Endothelial cell of umbilical vein (primary cell): ENCODE data around the gene RBP5. TPM values are rescaled to one million over a fixed set of nuclear protein-coding genes. Genes with fewer than 3 reads are reported as not detected.

Experiments used
- BruUV-seq: library from RNA; stranded (reverse); fragments of 400-500 nt; replicated peaks from 2 replicates; lab custom pipeline; 2021; lab: Mats Ljungman, UMichigan
- CTCF ChIA-PET: fragments of 300-600, 350-600 bp; sonication (Branson Sonifier 250); formaldehyde crosslinking; loops from one replicate; lab custom pipeline; 2021; ENCODE audit warnings: antibody characterized with exemption, inconsistent platforms; lab: Charles Lee
- POLR2A ChIA-PET: fragments of 300-600, 350-600 bp; sonication (Branson Sonifier 250); formaldehyde crosslinking; loops from one replicate; lab custom pipeline; 2021; ENCODE audit warnings: antibody characterized with exemption, inconsistent platforms; lab: Charles Lee
- DNase-seq: peaks from one replicate; pipeline ENCODE4 v3.0.0-alpha.2; 2011; ENCODE audit warnings: low read depth, low spot score
- FAIRE-seq: peaks from 2 replicates; lab custom pipeline; 2011; peaks lifted over from hg19 to GRCh38; lab: Jason Lieb, UNC
- H2AFZ ChIP-seq: 2 replicates; pipeline ENCODE4 v1.6.0; 2012; ENCODE audit warnings: low read depth, low read length, control low read depth, inconsistent platforms
- H3K27ac ChIP-seq: 2 replicates; pipeline ENCODE4 v1.5.1; 2011; ENCODE audit warnings: low read depth, mild to moderate bottlenecking, control low read depth, low read length, moderate library complexity; ENCODE audit not compliant: insufficient read depth
- H3K27me3 ChIP-seq, 2 experiments: 2 replicates each; pipeline versions ENCODE4 v1.6.0 to v1.6.1; 2011; ENCODE audit warnings: low read length in 2 of 2, mixed read lengths in 1 of 2; ENCODE audit not compliant: control insufficient read depth in 2 of 2, insufficient read depth in 2 of 2
- H3K36me3 ChIP-seq, 2 experiments: 2 replicates in 1 of 2; 3 replicates in 1 of 2; pipeline ENCODE4 v1.5.1; 2011; ENCODE audit warnings: low read length in 2 of 2, mild to moderate bottlenecking in 1 of 2, moderate library complexity in 1 of 2; ENCODE audit not compliant: control insufficient read depth in 2 of 2, insufficient read depth in 2 of 2; ENCODE audit errors: extremely low read depth in 1 of 2
- H3K4me1 ChIP-seq: 3 replicates; pipeline ENCODE4 v1.5.1; 2011; ENCODE audit warnings: mild to moderate bottlenecking, low read length; ENCODE audit not compliant: control insufficient read depth, insufficient read depth; ENCODE audit errors: extremely low read depth
- H3K4me2 ChIP-seq: 2 replicates; pipeline ENCODE4 v1.6.1; 2011; ENCODE audit warnings: low read length, control low read depth, mixed read lengths; ENCODE audit not compliant: insufficient read depth
- H3K4me3 ChIP-seq, 3 experiments: fragments of 200-600 bp in 1 of 3; sonication (generic), shearing (Covaris generic) in 1 of 3; replicated peaks in 1 of 3; 2 replicates each; pipeline ENCODE4 v1.5.1; 2011 to 2016; ENCODE audit warnings: control low read depth in 3 of 3, low read length in 3 of 3, mild to moderate bottlenecking in 2 of 3, inconsistent platforms in 1 of 3, low read depth in 1 of 3, moderate library complexity in 1 of 3; ENCODE audit not compliant: insufficient read depth in 1 of 3
- H3K79me2 ChIP-seq: 2 replicates; pipeline ENCODE4 v1.6.0; 2012; ENCODE audit warnings: low read length, inconsistent platforms; ENCODE audit not compliant: control insufficient read depth, insufficient read depth
- H3K9ac ChIP-seq: replicated peaks from 2 replicates; pipeline ENCODE3; 2011; ENCODE audit warnings: low read length, control low read depth; ENCODE audit not compliant: insufficient read depth; ENCODE audit errors: extremely low read depth
- H3K9me1 ChIP-seq: replicated peaks from 3 replicates; pipeline ENCODE4 v1.6.0; 2011; ENCODE audit warnings: mild to moderate bottlenecking, low read length; ENCODE audit not compliant: control insufficient read depth, insufficient read depth; ENCODE audit errors: extremely low read depth
- H3K9me3 ChIP-seq: replicated peaks from 2 replicates; pipeline ENCODE4 v1.5.1; 2012; ENCODE audit warnings: low read length, inconsistent platforms; ENCODE audit not compliant: control insufficient read depth, insufficient read depth
- H4K20me1 ChIP-seq: replicated peaks from 2 replicates; pipeline ENCODE3; 2011; ENCODE audit warnings: mild to moderate bottlenecking, low read length; ENCODE audit not compliant: control insufficient read depth, insufficient read depth; ENCODE audit errors: extremely low read depth
- EZH2 ChIP-seq: IDR thresholded peaks from 2 replicates; pipeline ENCODE4 v1.6.1; 2012; ENCODE audit warnings: borderline replicate concordance, low read depth, mild to moderate bottlenecking, moderate library complexity, low read length, inconsistent platforms; ENCODE audit not compliant: severe bottlenecking
- FOS ChIP-seq: IDR thresholded peaks from 2 replicates; pipeline ENCODE4 v1.6.1; 2011; ENCODE audit warnings: mild to moderate bottlenecking, low read length, moderate library complexity, borderline replicate concordance; ENCODE audit not compliant: insufficient read depth
- GATA2 ChIP-seq: IDR thresholded peaks from 2 replicates; pipeline ENCODE4 v1.7.0; 2011; ENCODE audit warnings: low read depth, mild to moderate bottlenecking, moderate library complexity, mixed read lengths, low read length; ENCODE audit not compliant: insufficient read length, insufficient read depth
- JUN ChIP-seq: IDR thresholded peaks from 2 replicates; pipeline ENCODE4 v1.6.1; 2011; ENCODE audit warnings: borderline replicate concordance, low read depth; ENCODE audit not compliant: insufficient read length, insufficient read depth
- MYC ChIP-seq: IDR thresholded peaks from one replicate; pipeline ENCODE4 v1.6.1; 2011; ENCODE audit warnings: mild to moderate bottlenecking, low read depth, low read length
- POLR2A ChIP-seq: IDR thresholded peaks from 2 replicates; pipeline ENCODE4 v1.6.1; 2012; ENCODE audit warnings: low read depth, mild to moderate bottlenecking, control low read depth, low read length
- POLR2AphosphoS5 ChIP-seq: IDR thresholded peaks from 2 replicates; pipeline ENCODE4 v1.6.1; 2012; ENCODE audit warnings: low read depth, mild to moderate bottlenecking, control low read depth, low read length, moderate library complexity; ENCODE audit not compliant: insufficient read depth
- dilution Hi-C: fragments of 300-500 bp; cut with MboI; formaldehyde crosslinking; loops from one replicate; pipeline ENCODE4 v1.15.0; 2019; ENCODE audit warnings: low sequenced_read_pairs; ENCODE audit not compliant: extremely low pct_ligation_motif_present
- intact Hi-C: fragments of 100-400 bp; cut with micrococcal nuclease; formaldehyde crosslinking; loops from one replicate; pipeline ENCODE4 v1.10.0; 2022
- polyA plus RNA-seq, 4 experiments: library from polyadenylated mRNA; depleted of rRNA in 3 of 4; stranded (reverse) in 3 of 4; unstranded in 1 of 4; fragments of >200 nt; gene quantifications; 2 replicates each; pipeline versions ENCODE4 v1.2.1 to v1.2.3, GENCODE V29; 2011 to 2012; ENCODE audit warnings: missing spikeins in 1 of 4
- total RNA-seq: library from RNA; stranded (reverse); gene quantifications from 2 replicates; pipeline ENCODE4 v1.2.3, GENCODE V29; 2021
- TF ChIP-seq, protein P1 (sequence below), 2 donors: IDR thresholded peaks; 1 replicate in 1 of 2; 2 replicates in 1 of 2; pipeline ENCODE4 v1.5.1; 2011; ENCODE audit warnings: low read length in 2 of 2, mild to moderate bottlenecking in 2 of 2, moderate library complexity in 2 of 2, control low read depth in 1 of 2, inconsistent platforms in 1 of 2, low read depth in 1 of 2; ENCODE audit not compliant: insufficient read depth in 1 of 2; ENCODE audit errors: extremely low read depth in 1 of 2
- TF ChIP-seq, protein P2 (sequence below): IDR thresholded peaks from 2 replicates; pipeline ENCODE4 v1.6.1; 2011; ENCODE audit not compliant: insufficient read depth, insufficient read length

The RBP5 gene
- total and polyA plus RNA-seq, 2 donors (not counting 3 experiments of a cell fraction or from before 2014, with no cell fraction given): 0.12 TPM; not detected in 1

DNA sequence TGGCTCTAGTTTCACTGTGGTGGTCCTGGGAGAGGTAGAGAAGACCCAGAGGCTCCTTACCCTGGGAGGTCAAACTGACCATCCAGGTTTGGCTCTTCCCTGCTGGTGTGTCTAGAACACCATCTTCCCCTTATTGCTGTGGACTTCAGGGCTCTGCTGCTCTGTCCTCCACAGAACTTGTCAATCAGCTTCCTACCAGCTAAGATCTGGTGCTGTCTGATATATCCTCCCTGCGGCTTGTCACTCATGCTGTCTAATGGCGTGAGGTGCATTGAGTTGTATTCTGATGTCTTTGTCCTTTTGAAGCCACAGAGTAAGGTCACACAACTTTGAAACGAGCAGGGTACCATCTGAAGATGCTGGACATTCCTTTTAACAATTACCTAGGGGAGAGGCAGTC lies 12.5 kb downstream of the RBP5 start:
- no peak overlapping the region for H3K9ac ChIP-seq
- ChIA-PET POLR2A (no interaction called here), CTCF (no interaction called here)
- dilution Hi-C loops: no loop called here
- H3K4me3 ChIP-seq: no peak overlapping the region
- H4K20me1 ChIP-seq: no peaks in the 10 kb centered on the region
- no peaks in the 10 kb centered on the region for H3K79me2 ChIP-seq
- H3K27me3 ChIP-seq: no peaks in the 10 kb centered on the region
- no TSS peak for BruUV-seq
- H3K9me3 ChIP-seq: no peaks in the 10 kb centered on the region
- TF ChIP-seq FOS (no peak), MYC (no peak), POLR2A (no peak), GATA2 (no peak), POLR2AphosphoS5 (no peak), EZH2 (no peak), JUN (no peak)
- TF ChIP-seq, protein P1, sequence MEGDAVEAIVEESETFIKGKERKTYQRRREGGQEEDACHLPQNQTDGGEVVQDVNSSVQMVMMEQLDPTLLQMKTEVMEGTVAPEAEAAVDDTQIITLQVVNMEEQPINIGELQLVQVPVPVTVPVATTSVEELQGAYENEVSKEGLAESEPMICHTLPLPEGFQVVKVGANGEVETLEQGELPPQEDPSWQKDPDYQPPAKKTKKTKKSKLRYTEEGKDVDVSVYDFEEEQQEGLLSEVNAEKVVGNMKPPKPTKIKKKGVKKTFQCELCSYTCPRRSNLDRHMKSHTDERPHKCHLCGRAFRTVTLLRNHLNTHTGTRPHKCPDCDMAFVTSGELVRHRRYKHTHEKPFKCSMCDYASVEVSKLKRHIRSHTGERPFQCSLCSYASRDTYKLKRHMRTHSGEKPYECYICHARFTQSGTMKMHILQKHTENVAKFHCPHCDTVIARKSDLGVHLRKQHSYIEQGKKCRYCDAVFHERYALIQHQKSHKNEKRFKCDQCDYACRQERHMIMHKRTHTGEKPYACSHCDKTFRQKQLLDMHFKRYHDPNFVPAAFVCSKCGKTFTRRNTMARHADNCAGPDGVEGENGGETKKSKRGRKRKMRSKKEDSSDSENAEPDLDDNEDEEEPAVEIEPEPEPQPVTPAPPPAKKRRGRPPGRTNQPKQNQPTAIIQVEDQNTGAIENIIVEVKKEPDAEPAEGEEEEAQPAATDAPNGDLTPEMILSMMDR (IDR thresholded peaks at IDR 0.05; ENCODE audit: extremely low read depth in 1 of 2, insufficient read depth in 1 of 2, low read depth in 1 of 2, low read length in 2 of 2): no peak
- TF ChIP-seq, protein P2, sequence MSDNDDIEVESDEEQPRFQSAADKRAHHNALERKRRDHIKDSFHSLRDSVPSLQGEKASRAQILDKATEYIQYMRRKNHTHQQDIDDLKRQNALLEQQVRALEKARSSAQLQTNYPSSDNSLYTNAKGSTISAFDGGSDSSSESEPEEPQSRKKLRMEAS: no peak
- no peaks in the 10 kb centered on the region for H3K36me3 ChIP-seq
- no peak overlapping the region for H3K27ac ChIP-seq
- DNase-seq (no peak), FAIRE-seq (no peak)
- no peaks in the 10 kb centered on the region for H3K9me1 ChIP-seq
- no peak overlapping the region for H2AFZ ChIP-seq
- no peak overlapping the region for H3K4me2 ChIP-seq
- intact Hi-C loops: no loop called here
- no peaks in the 10 kb centered on the region for H3K4me1 ChIP-seq
